A172 (cell line): ENCODE results near the gene ATXN7L1. TPM values are rescaled to one million over a fixed set of nuclear protein-coding genes. Genes with fewer than 3 reads are reported as not detected.

Experiments used
- DNase-seq: peaks from one replicate; pipeline ENCODE4 v3.0.0-alpha.2; 2015; ENCODE audit warnings: low spot score
- total RNA-seq: library from RNA; depleted of rRNA; stranded (reverse); fragments of >200 nt; shearing (Covaris generic); gene quantifications from 2 replicates; pipeline ENCODE4 v1.2.3, GENCODE V29; 2014; rRNA removed

Gene ATXN7L1, protein sequence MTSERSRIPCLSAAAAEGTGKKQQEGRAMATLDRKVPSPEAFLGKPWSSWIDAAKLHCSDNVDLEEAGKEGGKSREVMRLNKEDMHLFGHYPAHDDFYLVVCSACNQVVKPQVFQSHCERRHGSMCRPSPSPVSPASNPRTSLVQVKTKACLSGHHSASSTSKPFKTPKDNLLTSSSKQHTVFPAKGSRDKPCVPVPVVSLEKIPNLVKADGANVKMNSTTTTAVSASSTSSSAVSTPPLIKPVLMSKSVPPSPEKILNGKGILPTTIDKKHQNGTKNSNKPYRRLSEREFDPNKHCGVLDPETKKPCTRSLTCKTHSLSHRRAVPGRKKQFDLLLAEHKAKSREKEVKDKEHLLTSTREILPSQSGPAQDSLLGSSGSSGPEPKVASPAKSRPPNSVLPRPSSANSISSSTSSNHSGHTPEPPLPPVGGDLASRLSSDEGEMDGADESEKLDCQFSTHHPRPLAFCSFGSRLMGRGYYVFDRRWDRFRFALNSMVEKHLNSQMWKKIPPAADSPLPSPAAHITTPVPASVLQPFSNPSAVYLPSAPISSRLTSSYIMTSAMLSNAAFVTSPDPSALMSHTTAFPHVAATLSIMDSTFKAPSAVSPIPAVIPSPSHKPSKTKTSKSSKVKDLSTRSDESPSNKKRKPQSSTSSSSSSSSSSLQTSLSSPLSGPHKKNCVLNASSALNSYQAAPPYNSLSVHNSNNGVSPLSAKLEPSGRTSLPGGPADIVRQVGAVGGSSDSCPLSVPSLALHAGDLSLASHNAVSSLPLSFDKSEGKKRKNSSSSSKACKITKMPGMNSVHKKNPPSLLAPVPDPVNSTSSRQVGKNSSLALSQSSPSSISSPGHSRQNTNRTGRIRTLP
- 1.6 and 10.2 TPM in 2 replicates for total RNA-seq

- DNase-seq = peak; percentile 90
Measured at GRCh38 chr7:105876091-105876963, at the start of gene ATXN7L1. ATXN7L1 (minus strand) TSS chr7:105876599; CDS start chr7:105876558, 41 bp downstream.

GRCh38 chr7:105926131-105926530 lies 49.7 kb upstream of the ATXN7L1 start:
- no peak for DNase-seq

GRCh38 chr7:105924945-105925344 lies 48.5 kb upstream of the ATXN7L1 start:
- no peak for DNase-seq

DNA sequence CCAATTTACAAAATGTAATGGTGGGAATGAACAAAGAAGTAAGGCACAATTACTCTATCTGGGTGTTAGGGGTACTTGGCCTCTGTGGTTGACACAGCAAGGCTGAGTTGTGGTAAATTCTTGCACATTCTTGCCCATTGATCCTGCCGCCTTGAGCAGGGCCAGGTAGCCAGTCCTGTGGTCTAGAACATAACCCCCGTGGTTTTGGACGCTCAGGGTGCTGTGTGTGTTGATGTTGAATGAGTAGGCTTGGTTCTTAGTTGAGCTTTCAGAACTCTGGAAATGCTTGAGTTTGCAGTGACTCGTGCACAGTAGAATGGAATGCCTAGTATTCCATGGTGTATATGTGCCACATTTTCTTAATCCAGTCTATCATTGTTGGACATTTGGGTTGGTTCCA lies 44.4 kb upstream of the ATXN7L1 start:
- DNase-seq = no peak

- DNase-seq = no peak
Measured at GRCh38 chr7:105917659-105918058, 41.3 kb upstream of the ATXN7L1 start.

DNA sequence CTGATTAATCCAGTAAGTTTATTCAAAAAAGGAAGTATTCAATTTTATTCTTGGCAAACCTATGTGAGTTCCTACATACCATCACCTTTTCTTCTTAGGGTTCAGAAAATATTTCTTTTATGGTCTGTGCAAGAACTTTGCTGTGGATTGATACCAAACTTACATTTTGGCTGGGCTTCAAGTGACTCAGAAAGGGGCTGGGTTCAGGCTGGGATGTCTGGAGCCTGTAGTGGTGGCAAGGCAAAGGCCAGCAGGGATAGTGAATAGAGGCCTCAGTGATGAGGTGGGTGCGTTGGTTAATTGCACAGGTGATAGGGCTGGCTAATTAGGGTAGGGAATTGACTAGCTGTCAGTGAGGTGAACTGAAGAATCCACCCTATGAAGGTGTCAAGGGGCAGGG lies 40.2 kb upstream of the ATXN7L1 start:
- no peak for DNase-seq

- DNase-seq = no peak
Measured at GRCh38 chr7:105913947-105914346, 37.5 kb upstream of the ATXN7L1 start.

DNA sequence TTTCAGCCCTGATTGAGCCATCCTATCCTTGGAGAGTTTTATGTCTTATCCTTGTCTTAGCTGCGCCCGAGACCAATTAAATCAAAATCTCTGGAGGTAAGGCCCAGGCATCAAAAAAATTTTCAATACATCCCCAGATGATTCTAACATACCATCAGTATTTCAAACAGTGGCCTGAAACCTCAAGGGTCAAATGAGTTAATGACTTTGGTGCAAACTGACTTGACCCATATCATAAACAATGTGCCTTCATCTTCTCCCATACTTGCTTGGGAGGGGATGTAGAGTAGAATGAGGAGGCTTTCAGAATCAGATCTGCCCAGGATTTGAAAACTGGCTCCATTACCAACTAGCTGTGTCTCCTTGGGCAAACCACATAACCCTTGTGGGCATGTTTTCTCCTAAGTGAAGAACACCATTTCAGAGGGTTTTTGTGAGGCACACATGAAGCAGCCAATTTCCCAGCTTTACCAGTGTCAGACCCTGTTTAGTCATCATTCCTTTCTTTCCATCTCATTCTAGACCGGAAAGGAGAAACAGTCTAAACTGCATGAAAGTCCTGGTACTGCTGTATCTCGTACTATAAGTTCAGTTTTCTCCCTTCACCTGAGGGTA lies 35.7 kb upstream of the ATXN7L1 start:
- DNase-seq = no peak

DNA sequence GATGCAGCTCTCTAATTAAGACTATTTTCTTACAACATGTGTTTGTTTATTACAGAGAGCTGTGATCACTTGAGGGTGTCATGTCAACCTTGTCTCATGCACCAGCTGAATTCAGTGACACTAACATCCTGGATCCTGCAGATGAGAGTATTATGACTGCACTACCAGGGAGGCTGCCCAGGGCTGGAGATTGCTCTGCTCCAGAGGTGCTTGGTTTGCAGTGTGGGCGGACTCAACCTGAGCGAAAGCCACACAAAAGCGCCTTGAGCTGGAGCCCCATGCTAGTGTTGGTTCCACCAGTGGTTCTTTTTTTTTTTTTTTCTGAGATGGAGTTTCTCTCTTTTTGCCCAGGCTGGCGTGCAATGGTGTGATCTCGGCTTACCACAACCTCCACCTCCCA lies 33.8 kb upstream of the ATXN7L1 start:
- no peak for DNase-seq

GRCh38 chr7:105909742-105910141 lies 33.3 kb upstream of the ATXN7L1 start:
- no peak for DNase-seq

DNA sequence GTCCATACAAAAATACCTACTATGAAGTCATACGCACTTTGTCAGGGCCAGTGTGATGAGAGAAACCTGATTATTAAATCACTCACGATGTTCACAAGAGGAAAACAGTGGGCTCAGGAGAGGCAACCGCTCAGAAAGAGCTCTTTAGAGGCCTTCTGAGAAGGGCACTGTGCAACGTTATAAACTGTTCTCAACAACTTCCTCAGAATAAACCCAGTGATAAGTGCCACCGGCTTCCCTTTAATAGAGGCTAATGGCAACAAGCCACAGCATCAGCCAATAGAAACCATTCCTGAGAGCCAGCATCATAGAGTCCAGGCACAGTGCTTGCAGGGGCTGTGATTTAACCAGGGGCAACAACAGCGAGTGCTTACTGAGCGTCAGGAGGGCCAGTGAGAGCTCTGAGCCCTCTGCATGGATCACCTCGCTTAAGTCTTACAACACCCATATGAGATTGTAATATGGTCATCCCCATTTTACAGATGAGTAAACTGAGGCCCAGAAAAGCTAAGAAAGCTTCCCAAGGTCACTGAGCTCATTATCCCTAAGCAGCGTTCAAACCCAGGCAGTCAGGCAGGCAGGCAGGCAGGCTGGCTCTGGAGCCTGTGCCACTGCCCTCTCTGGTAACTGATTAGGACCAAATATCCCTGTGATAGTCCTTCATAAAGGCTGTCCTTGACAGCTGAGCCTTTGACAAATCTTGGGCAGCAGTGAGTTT lies 30.9 kb upstream of the ATXN7L1 start:
- DNase-seq = no peak

DNA sequence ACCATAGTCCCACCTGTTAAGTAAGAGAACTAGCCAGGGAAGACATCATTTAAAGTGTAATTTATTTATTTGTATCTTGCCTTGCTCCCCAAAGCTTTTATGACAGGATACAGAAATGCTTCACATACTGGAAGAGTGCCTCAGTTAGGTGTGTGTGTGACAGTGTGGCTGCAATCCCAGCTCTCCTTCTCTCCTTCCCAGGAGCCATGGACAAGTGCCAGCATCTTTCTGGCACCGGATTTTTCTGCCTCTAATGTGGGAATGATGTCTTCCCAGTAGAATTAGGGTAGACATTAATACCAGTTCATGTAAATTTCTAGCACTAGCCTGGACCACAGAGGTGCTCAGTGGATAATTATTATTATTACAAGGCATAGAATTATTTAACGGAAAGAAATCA lies 30.3 kb upstream of the ATXN7L1 start:
- DNase-seq = peak; percentile 10

GRCh38 chr7:105905910-105906568 lies 29.6 kb upstream of the ATXN7L1 start:
- DNase-seq = no peak

GRCh38 chr7:105905209-105905909 lies 29.0 kb upstream of the ATXN7L1 start:
- no peak for DNase-seq

DNA sequence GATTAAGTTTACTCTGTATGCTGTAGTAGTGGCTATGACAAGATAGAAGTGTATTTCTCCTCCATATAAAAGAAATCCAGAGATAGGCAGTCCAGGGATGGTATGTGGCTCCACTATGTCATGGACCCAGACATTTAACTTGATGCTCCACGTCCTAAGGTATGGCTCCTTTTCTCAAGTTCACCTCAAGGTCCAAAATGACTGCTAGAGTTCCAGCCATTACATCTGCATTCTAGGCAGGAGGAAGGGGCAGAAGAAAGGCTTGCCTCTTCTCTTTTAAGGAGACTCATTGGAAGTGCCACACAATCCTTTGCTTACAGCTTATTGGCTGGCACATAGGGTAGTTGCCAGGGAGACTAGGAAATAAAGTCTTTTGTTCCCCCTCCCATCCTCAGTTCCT lies 27.7 kb upstream of the ATXN7L1 start:
- no peak for DNase-seq

GRCh38 chr7:105902325-105902911 lies 26.0 kb upstream of the ATXN7L1 start:
- no peak for DNase-seq

DNA sequence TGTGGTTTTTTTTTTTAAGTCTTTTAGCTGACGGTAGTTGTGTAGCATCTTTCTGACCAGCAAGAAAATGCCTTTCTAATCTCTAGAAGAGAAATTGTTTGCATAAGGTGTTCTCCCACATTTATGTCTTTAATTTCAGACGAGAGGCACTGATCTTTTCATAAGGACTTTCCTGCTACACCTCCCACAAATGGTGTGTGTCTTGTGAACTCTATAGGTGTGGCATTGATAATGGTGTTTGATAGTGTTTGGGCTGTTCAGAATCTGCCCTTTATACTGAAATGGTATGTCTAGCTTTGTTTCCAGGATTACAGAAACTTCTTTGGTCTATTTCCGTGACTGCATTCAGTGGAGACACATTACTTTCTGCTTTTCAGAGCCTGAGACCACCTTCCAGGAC lies 21.6 kb upstream of the ATXN7L1 start:
- no peak for DNase-seq

DNA sequence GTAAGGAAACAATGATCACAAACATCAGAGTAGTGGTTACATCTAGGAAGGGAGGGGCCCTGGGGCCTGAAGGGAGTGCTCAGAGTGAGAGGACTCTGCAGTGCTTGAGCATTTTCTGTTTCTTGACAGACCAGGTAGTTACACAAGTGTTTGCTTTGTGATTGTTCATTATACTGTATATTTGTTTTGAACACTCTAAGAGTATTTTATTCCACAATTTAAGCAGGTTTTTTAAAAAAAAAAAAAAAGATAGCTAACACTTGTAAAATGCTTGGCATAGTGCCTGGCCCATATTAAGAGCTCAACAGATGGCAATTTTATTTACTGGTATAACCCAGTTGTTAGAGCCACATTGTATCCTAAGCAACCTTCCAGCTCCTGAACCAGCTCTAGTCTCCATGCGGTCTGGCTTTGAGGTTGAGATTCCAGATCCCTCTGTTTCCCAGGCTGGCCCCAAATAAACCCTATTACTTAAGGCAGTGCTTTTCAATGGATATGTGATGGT lies 20.1 kb upstream of the ATXN7L1 start:
- no peak for DNase-seq

DNA sequence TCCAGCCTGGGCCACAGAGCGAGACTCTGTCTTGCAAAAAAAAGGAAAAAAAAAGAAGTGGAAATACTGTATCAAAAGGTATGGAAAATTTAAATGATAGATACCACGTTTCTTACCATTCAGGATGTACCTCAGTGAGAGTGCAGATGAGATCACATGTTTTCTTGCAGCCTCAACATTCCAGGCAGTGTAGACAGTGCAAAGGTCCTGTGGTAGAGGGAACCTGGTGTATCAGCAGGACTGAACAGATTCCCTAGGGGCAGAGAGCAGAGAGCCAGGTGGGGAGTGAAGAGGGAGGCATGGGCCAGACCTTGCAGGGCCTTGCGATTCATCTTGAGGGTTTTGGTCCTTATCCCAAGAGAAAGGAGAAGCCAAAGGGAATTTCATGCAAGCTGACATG lies 17.7 kb upstream of the ATXN7L1 start:
- DNase-seq = no peak
